ENCODE measurements around the gene SETD7.

Gene SETD7

GRCh38 chr4:139509727-139510410 lies 46.1 kb downstream of the SETD7 start:
- no peak for DNase-seq (ENCODE audit: low read depth in 2 of 2)

GRCh38 chr4:139508581-139509237 lies 47.3 kb downstream of the SETD7 start:
- DNase-seq (ENCODE audit: low read depth in 2 of 2): no peak

- no peak for DNase-seq (ENCODE audit: low read depth in 2 of 2)
Measured at GRCh38 chr4:139506774-139507173, 49.2 kb downstream of the SETD7 start.

GRCh38 chr4:139503622-139504166 lies 52.3 kb downstream of the SETD7 start:
- DNase-seq (ENCODE audit: low read depth in 2 of 2): no peak

GRCh38 chr4:139501927-139502899 lies 53.8 kb downstream of the SETD7 start:
- DNase-seq (ENCODE audit: low read depth in 2 of 2): no peak

GRCh38 chr4:139501527-139501926 lies 54.5 kb downstream of the SETD7 start:
- no peak for DNase-seq (ENCODE audit: low read depth in 2 of 2)

- DNase-seq (ENCODE audit: low read depth in 2 of 2): no peak
Measured at GRCh38 chr4:139501117-139501516, 54.9 kb downstream of the SETD7 start.

GRCh38 chr4:139499186-139499585 lies 56.8 kb downstream of the SETD7 start:
- no peak for DNase-seq (ENCODE audit: low read depth in 2 of 2)

- no peak for DNase-seq (ENCODE audit: low read depth in 2 of 2)
Measured at GRCh38 chr4:139493176-139493575, 62.8 kb downstream of the SETD7 start.

- DNase-seq (ENCODE audit: low read depth in 2 of 2): no peak
Measured at GRCh38 chr4:139492429-139492828, 63.6 kb downstream of the SETD7 start.

- no peak for DNase-seq (ENCODE audit: low read depth in 2 of 2)
Measured at GRCh38 chr4:139489638-139490037, 66.4 kb downstream of the SETD7 start.

- DNase-seq (ENCODE audit: low read depth in 2 of 2): no peak
Measured at GRCh38 chr4:139488442-139488841, 67.6 kb downstream of the SETD7 start.

GRCh38 chr4:139484783-139485311 lies 71.2 kb downstream of the SETD7 start:
- DNase-seq (ENCODE audit: low read depth in 2 of 2): no peak

- DNase-seq (ENCODE audit: low read depth in 2 of 2): no peak
Measured at GRCh38 chr4:139483000-139483399, 73.0 kb downstream of the SETD7 start.

- DNase-seq (ENCODE audit: low read depth in 2 of 2): no peak
Measured at GRCh38 chr4:139481465-139481864, 74.6 kb downstream of the SETD7 start.

- no peak for DNase-seq (ENCODE audit: low read depth in 2 of 2)
Measured at GRCh38 chr4:139476363-139476762, 79.7 kb downstream of the SETD7 start.

- DNase-seq (ENCODE audit: low read depth in 2 of 2): no peak
Measured at GRCh38 chr4:139472852-139473251, 83.2 kb downstream of the SETD7 start.

GRCh38 chr4:139470997-139471665 lies 84.9 kb downstream of the SETD7 start:
- no peak for DNase-seq (ENCODE audit: low read depth in 2 of 2)

- no peak for DNase-seq (ENCODE audit: low read depth in 2 of 2)
Measured at GRCh38 chr4:139470295-139470694, 85.7 kb downstream of the SETD7 start.

GRCh38 chr4:139469869-139470268 lies 86.2 kb downstream of the SETD7 start:
- DNase-seq (ENCODE audit: low read depth in 2 of 2): no peak

- no peak for DNase-seq (ENCODE audit: low read depth in 2 of 2)
Measured at GRCh38 chr4:139469216-139469615, 86.8 kb downstream of the SETD7 start.
